Measurements from ENCODE around the gene L3MBTL2. TPM values are rescaled to one million over a fixed set of nuclear protein-coding genes. Genes with fewer than 3 reads are reported as not detected.
A peak's percentile ranks its signal among the peaks of the same experiment; 100 is the strongest.
"Not testable (repeated sequence)": the region's sequence is repeated elsewhere in the genome, so short reads cannot be mapped to it uniquely, and the experiment has no call there.

L3MBTL2 gene
- total RNA-seq, 1 donor from 2014 or later, result 8.2 TPM

GRCh38 chr22:41252365-41252764 is 47.3 kb downstream of the L3MBTL2 start:
- Histone ChIP-seq H3K4me3 (ENCODE audit: low read depth, low read length) (no peak overlapping the region), H3K27me3 (ENCODE audit: control insufficient read depth, insufficient read depth, low read length) (no peaks in the 10 kb centered on the region), H3K36me3 (ENCODE audit: control insufficient read depth, insufficient read depth, low read length) (peaks cover 64% of the 10 kb centered on the region)
- no peak for FAIRE-seq
- no peak for TF ChIP-seq CTCF (IDR thresholded peaks at IDR 0.05; ENCODE audit: insufficient read depth, low read length, severe bottlenecking)
- no peak for DNase-seq (ENCODE audit: low read depth)

GRCh38 chr22:41254230-41254629 is 49.1 kb downstream of the L3MBTL2 start:
- Histone ChIP-seq H3K27me3 (ENCODE audit: control insufficient read depth, insufficient read depth, low read length) (no peaks in the 10 kb centered on the region), H3K36me3 (ENCODE audit: control insufficient read depth, insufficient read depth, low read length) (peaks cover 57% of the 10 kb centered on the region), H3K4me3 (ENCODE audit: low read depth, low read length) (no peak overlapping the region)
- FAIRE-seq (no peak), DNase-seq (ENCODE audit: low read depth) (no peak)
- TF ChIP-seq CTCF (IDR thresholded peaks at IDR 0.05; ENCODE audit: insufficient read depth, low read length, severe bottlenecking), result no peak

GRCh38 chr22:41256254-41257253 is 51.4 kb downstream of the L3MBTL2 start:
- Histone ChIP-seq H3K27me3 (ENCODE audit: control insufficient read depth, insufficient read depth, low read length) (no peaks in the 10 kb centered on the region), H3K4me3 (ENCODE audit: low read depth, low read length) (no peak overlapping the region), H3K36me3 (ENCODE audit: control insufficient read depth, insufficient read depth, low read length) (peaks cover 47% of the 10 kb centered on the region)
- peak; percentile 51 for TF ChIP-seq CTCF (IDR thresholded peaks at IDR 0.05; ENCODE audit: insufficient read depth, low read length, severe bottlenecking)
- FAIRE-seq (peak; percentile 79), DNase-seq (ENCODE audit: low read depth) (peak; percentile 91)

GRCh38 chr22:41257696-41258095 is 52.6 kb downstream of the L3MBTL2 start:
- no peak for TF ChIP-seq CTCF (IDR thresholded peaks at IDR 0.05; ENCODE audit: insufficient read depth, low read length, severe bottlenecking)
- peaks cover 45% of the 10 kb centered on the region for H3K36me3 ChIP-seq (ENCODE audit: control insufficient read depth, insufficient read depth, low read length)
- DNase-seq (ENCODE audit: low read depth), result no peak
- H3K27me3 ChIP-seq (ENCODE audit: control insufficient read depth, insufficient read depth, low read length), result no peaks in the 10 kb centered on the region
- H3K4me3 ChIP-seq (ENCODE audit: low read depth, low read length), result no peak overlapping the region
- no peak for FAIRE-seq

GRCh38 chr22:41259756-41260155 is 54.6 kb downstream of the L3MBTL2 start:
- not testable (repeated sequence) for H3K27me3 ChIP-seq (ENCODE audit: control insufficient read depth, insufficient read depth, low read length); H3K4me3 ChIP-seq (ENCODE audit: low read depth, low read length); DNase-seq (ENCODE audit: low read depth); FAIRE-seq
- H3K36me3 ChIP-seq (ENCODE audit: control insufficient read depth, insufficient read depth, low read length), result peaks cover 48% of the 10 kb centered on the region

GRCh38 chr22:41260871-41261270 is 55.8 kb downstream of the L3MBTL2 start:
- DNase-seq (ENCODE audit: low read depth) (no peak), FAIRE-seq (no peak)
- no peaks in the 10 kb centered on the region for H3K27me3 ChIP-seq (ENCODE audit: control insufficient read depth, insufficient read depth, low read length)
- no peak overlapping the region for H3K4me3 ChIP-seq (ENCODE audit: low read depth, low read length)
- H3K36me3 ChIP-seq (ENCODE audit: control insufficient read depth, insufficient read depth, low read length), result peaks cover 50% of the 10 kb centered on the region
- no peak for TF ChIP-seq CTCF (IDR thresholded peaks at IDR 0.05; ENCODE audit: insufficient read depth, low read length, severe bottlenecking)

Data from bronchial epithelial cell (primary cell).